HG03460 (cell line): Measurements from ENCODE around the gene DROSHA.
"Not testable (repeated sequence)": the region's sequence is repeated elsewhere in the genome, so short reads cannot be mapped to it uniquely, and the experiment has no call there.

Experiments
- ATAC-seq: cut with Tn5 transposase; IDR thresholded peaks from one replicate; pipeline ENCODE4 v1.9.1; 2021; ENCODE audit not compliant: unreplicated experiment

Gene DROSHA

DNA sequence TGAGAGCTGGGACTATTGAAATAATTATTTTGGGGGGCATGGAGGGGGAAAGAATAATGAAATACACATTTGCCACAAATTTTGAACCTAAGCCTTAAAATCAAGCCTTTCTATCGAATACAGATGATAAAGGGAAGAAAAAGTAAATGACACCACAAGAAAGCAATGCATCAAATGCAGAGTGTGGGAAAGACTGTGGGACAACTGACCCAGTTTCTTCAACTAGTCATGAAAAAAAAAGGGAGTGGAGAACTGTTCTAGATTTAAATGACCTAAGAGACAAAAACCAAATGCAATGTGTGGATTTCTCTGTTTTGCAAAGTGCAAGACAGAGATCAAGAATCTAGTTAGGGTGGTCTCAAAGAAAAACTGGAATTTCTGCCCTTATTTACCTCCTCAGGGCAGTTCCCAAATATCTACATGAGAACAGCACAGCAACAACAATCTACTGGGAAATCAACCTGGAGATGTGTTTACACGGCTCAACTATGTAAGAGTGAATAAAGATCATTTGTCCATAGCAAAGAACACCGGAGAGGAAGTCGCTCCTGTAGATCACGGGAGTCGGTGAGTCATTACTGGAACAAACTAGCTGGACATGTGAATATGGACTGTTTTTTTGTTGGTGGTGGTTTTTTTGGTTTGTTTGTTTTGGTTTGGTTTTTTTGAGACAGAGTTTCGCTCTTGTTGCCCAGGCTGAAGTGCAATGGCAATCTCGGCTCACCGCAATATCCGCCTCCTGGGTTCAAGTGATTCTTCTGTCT, 145.9 kb downstream of the DROSHA start:
- no peak for ATAC-seq

DNA sequence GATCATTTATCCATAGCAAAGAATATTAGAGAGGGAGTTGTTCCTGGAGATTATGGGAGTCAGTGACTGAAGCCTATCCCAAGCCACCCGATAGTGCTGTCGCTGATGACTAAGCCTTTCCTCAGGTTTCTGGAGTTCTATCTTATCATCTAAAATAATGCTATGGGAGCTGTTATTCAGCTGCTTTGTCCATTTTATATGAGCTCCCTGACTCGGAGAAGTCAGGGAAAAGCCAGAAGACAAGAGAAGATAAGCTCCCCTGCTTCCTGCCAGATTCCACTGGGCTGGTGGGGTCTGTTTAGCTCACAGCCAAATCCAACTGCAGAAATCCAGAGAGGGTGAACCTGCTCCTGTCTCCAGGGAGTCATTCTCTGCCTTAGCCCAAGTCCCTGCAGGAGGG, 148.2 kb downstream of the DROSHA start:
- ATAC-seq: no peak

DNA sequence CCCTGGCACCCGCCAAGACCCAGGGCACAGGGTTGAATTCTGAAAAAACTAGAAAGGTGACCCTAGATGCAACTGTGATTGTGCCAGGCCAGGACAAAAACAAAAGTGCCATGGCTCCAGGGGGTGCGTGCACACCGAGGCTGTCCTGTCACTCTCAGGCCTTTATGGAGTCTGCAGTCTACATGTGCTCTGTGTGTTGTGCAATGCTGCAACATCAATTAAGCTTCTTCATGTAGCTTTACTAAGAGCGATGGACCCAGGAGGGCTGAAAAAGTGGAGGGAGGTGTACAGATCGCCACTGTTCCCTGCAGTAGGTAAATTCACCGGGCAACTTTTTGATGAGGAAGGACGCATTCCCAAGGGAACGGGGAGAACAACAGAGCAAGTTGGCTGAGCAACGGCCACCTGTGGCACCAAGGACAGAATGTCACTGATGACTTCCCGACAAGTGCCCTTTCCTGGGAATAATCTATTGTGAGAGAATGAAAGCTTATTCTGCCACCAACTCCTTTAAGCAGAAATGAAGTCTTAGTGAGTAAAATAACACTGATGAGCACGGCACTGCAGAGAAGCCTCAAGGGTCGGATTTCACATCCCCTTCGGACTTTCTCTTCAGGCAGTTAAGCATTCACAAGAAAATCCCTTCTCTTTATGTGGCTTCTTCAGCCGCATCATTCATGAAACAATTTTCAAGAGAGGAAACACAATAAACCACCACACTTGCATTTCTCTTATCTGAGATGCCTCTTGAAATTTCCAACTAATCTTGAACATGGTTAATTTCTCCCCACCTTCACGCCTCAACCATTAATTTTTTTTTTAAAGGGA, 149.6 kb downstream of the DROSHA start:
- ATAC-seq: no peak

DNA sequence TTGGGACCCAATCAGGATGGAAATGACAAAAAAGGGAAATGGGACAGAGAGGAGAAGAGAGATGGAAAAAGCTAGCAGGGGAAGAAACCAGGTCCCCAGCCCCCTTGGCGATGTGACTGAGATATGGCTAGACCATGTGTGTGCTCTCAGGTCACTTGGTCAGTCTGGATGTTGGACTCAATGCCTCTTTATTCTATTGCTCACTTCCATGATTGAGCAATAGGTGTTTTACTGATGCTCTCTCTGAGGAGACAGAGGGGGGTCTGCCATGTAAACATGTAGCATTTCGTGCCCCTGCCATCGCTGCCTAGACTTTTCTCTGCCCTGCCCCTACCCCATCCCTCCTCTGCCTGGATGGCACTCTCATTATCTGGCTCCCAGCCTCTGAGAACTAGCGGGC, 150.6 kb downstream of the DROSHA start:
- no peak for ATAC-seq

DNA sequence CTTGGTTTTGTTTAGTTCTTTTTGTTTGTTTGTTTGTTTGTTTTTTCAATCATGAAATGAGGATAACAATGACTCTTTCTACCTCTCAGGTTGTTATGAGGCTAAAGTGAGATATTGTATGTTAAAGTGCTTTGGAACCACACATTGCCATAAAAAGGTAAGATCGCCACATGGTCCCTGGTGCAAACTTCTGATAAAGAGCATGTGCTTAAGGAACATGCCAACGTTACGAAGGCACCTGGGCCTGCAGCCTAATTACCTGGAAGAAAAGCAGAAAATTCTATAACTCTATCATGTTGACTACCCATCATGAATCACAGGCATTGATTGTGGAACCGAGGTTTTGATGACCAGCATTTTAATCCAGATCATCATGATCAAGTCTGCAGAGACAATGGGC, 151.8 kb downstream of the DROSHA start:
- ATAC-seq: no peak

DNA sequence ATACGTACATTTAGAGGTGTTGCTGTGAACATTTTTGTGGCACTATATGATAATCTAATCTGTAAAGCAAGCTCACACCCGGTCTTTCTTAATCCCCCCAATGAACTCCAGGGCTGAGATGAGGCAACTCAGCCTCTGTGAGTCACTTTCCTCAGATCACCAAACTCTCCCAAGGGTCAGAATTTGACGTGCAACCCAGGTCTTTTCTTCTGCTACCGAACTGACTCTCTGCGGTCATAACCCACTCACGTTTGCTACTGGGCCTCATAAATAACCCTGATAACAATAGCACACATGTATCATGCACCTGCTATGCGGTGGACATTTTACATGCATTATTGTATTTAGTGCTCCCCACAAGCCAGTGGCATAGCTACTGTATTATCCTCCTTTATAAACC, 153.1 kb downstream of the DROSHA start:
- no peak for ATAC-seq

DNA sequence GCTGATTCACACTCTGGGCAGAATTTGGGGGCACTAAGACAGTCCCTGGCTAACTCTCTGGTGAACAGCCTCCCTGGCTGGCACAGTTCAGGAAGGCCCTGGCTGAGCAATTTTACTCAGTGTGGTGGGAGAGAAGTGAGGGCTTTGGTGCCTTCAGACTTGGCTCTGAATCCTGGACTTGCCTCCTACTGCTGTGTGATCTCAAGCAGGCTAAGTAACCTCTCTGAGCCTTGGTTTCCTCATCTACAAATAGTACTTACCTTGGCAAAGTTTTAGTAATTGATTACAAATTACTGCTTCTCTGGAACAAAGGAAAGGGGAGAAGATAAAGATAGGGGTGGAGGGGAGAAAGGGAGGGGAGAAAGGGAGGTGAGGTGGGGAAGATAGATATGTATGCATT, 153.8 kb downstream of the DROSHA start:
- no peak for ATAC-seq

DNA sequence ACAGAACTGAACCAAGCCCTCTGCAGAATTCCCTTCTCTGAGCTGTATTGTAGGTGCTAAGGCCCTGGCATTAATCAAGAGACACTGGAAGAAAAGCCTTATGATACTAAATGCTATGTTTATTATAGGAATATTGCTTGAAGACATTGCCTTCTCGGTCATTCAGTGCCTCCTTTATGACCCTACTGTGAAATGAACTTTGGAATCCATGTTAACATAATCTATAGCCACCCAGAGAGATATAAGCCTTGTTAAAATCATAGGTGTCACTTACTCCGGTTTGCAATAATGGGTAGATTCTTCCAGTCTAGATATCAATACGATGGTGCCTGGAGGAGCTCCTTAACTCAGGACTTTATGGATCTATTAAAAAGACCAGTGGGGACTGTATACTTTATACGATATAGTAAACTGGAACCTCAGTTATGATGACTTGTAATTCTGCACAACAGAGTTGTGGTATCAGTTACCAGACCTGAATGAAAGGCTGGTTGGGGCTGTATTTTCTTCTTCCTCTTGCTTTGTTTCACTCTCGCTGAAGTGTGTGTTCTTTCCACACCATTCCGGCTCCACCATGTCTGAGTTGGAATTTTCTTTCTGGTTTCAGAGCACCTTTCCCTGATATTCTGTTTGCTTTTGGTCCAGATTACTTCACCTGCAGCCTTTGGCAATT, 154.5 kb downstream of the DROSHA start:
- ATAC-seq: no peak

DNA sequence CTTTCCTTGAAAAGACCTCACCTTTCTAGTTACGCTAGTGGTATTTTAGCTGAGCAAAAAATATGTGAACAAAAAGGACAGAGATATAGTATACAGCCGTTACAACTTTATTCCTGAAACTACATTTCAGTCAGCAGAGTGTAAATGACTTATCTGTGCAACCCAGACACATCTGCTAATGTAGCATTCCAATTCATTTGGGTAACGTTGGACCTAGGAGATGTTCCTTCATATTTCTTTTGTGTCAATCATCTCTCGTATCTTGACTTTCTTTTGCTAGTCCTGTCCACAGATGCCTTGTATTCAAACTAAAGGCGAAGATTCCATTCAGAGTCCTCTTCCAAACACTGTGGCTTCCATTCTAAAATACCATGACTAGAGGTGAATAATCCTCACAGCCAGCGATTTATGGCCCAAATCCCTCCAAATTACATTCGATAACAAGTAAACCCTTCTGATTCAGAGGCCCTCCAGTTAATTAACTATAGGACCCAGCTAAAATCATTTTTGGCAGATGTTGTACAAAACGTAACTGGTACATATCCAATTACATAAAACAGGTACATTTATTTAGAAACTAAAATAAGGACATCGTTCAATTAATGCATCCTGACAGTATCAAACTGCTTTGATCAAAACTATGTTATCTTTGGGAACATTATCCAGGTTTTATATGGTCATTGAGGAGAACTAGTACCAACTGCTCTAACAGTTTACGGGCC, 155.7 kb downstream of the DROSHA start:
- ATAC-seq: no peak

DNA sequence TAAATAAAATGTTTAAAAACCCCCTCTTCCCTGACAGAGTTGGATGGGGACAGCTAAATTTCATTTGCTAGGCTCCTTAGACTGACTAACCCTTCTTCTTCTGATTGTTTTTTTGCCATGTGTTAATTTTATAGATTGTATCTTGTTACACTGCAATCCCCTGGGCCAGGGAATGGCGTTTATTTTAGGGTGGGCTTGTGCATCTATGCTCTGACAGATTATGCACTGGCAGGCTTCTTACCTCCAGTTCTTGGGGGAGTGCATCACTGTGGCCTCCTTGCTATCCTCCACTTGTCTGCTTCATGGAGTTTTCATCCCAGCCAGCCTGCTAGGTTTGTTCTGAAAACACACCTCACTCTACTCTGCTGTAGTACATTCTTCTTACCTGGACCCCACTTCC, 159.8 kb downstream of the DROSHA start:
- no peak for ATAC-seq

DNA sequence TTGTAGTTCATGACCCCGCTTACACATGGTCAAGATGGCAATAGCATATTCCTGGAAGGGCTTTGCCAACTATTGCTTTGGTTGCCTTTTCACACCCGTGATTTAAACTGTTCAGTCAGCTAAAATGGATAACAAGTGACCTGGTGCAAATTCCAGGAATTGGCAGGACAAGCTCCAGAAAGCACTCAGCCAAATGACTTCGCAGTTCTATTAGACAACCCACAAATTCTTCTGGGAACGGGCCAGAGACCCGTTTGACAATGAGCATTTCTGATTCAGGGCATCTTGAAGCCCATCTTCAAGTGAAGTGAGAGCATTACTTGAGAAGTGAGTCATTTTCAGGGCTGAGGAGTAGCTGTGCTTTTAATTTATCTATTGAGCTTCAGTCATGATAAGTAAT, 165.0 kb downstream of the DROSHA start:
- no peak for ATAC-seq

DNA sequence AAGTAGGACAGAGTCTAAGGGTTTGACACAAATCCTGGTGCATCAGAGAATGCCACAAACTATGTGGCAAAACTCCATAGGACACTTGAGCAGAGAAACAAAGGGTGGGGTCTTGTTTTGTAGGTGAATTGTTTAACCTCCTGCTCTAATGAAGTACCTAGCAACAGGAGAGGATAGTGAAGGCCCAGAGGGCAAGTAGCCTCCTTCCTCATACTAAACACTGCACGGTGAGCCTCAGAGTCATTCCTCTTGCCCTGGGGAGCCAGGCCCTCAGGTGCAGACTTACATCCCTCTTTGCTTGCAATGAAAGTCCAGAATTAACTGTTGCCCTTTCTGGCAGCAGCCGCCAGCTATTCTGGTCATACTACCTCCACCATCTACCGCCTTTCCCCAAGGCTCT, 166.1 kb downstream of the DROSHA start:
- no peak for ATAC-seq

DNA sequence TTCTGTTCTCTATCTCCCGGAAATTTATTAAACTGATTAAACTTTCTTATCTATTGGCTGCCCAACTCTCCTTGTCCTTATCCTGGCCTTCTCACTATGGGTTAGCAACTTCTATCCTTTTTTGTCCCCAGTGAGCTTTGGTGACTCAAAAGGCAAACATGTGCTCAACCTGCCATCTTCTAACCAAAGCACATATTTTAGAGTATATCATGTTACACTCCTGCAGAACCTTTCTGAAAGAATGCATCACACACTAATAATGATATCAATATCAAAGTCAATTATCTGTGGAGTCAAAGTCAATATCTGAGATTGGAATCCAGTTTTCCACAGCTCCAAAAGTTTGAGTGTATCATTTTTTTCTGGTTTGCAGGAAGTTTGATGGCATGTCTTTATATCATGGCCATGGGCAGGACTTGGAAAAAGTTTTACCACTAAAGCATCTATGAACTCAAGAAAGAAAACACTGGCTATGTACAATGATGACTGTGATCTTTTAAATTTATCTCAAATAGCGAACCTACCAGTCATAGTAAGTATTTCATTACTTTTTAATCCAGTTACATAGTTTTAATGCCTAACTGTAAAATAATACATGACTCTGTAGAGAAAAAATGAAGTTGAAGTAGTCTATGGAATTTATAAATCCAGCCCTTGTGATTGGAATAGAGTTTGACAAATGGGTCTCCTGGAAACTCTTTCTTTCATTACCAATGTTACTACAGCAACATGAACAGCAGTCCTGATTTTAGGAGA, 166.8 kb downstream of the DROSHA start:
- no peak for ATAC-seq

DNA sequence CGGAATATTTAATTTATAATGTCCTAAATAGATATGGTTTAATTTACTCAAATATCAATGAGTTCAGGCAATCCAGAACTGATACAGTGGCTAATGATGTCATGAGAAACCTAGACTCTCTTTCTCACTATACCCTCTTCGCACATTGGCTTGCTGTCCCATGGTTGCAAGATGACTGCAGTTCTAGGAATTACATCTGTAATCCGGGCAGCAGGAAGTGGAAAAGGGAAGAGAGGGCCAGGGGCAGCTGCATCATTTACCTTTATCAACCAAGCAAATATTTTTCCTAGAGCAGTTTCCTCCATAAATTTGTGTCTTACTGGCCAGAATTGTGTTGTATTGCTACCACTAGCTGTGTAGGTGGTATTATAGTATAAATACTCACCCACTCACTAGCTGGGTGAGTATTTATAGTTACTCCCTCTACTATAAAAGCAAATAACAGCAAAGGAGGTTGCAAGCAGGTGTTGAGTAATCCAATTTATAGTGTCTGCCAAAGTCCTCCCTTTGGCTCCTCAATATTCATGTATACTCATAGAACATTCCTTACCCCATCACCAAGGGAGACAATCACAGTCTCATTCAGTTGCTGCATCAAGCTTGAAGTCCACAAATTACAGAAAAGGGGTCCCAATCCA, 168.8 kb downstream of the DROSHA start:
- no peak for ATAC-seq

DNA sequence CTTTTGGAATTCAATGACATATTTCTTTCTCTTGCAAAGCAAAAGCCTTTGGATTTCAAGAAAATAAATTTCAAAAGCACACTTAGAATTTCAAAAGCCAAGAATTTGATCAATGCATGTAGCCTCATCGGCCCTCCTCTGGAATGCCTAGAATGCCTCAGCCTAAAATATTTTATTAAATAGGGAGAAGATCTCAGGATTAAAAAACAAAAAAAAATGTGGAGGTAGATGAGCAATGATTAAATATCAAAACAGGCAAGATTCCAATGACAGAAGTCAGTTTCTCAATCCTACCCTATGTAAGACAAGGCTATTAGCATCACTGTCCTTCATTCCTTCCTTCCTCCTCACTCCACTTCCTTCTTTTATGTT, 169.4 kb downstream of the DROSHA start:
- ATAC-seq: no peak

DNA sequence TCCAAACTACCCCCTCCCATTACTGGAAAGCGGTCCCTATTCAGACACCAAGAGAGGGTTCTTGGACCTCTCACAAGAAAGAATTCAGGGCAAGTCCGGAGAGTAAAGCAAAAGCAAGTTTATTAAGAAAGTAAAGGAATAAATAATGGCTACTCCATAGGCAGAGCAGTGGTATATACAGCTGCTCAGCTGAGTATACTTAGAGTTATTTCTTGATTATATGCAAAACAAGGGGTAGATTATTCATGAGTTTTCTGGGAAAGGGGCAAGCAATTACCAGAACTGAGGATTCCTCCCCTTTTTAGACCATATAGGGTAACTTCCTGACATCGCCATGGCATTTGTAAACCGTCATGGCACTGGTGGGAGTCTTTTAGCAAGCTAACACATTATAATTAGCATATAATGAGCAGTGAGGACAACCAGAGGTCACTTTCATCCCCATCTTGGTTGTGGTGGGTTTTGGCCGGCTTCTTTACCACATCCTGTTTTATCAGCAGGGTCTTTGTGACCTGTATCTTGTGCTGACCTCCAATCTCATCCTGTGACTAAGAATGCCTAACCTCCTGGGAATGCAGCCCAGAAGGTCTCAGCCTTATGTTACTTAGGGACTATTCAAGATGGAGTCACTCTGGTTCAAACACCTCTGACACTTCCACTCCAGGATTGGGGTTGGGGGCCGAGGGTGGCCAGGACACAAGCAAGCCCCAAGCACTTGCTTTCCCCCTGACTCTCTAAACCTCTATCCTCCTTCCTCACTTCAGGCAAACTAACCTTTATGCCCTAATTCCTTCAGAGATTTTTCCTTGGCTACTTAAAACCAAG, 170.0 kb downstream of the DROSHA start:
- not testable (repeated sequence) for ATAC-seq

DNA sequence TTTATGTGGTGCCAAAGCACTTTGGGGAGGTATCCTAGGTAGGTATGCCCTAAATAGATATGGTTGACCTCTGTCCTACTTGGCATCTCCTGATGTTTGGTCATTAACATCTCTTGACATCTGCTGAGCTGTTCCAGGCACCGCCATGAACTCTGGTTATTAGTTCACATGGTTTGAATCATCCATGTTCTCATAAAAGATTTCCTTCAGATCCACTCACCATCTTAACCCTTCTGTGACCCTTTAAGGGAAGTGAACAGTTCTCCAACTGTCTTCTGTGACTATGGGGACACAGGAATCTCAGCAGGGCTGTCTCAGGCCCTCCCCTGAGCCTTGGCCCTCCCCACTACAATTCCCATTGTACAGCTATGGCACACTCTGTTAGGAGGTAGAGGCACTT, 170.7 kb downstream of the DROSHA start:
- ATAC-seq: no peak

DNA sequence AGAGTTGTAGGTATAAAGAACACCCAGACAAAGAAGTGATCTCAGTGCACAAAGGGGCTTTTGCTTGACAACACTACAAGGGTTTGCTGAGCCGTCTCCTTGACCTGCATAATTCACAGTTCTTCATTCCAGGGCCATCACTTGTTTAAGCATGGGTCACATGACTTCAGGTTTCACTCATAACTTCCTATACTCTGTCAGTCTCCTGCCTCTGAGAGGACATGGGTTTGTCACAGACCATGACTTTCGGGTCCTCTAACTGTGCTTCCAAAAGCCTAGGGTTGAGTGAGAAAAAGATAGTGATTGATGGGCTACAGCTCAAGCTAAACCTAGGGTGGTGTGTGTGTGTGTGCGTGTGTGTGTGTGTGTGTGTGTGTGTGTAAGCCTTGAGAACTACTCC, 172.1 kb downstream of the DROSHA start:
- ATAC-seq: no peak

DNA sequence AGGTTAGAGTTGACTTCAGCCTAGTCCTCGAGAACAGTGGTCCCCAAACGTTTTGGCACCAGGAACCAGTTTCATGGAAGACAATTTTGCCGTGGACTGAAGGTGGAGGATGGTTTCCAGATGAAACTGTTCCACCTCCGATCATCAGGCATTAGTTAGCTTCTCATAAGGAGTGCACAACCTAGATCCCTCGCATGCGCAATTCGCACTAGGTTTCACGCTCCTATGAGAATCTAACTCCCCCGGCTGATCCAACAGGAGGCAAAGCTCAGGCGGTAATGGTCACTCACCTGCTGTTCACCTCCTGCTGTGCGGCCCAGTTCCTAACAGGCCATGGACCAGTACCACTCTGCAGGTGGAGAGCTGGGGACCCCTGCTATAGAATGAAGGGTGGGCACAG, 174.9 kb downstream of the DROSHA start:
- no peak for ATAC-seq
